NCI-H2196 (cell line): Measurements from ENCODE around the gene ZNF610.
A peak's percentile ranks its signal among the peaks of the same experiment; 100 is the strongest.
"Not testable (repeated sequence)": the region's sequence is repeated elsewhere in the genome, so short reads cannot be mapped to it uniquely, and the experiment has no call there.

Experiments
- DNase-seq: peaks from one replicate; lab custom pipeline; 2025; ENCODE audit not compliant: unreplicated experiment; lab: John Stamatoyannopoulos, UW

ZNF610 gene

GRCh38 chr19:52336117-52336790, at the start of gene ZNF610:
Gene ZNF610, plus strand, starts transcription at chr19:52336243. Its CDS starts 12,930 bp downstream, at chr19:52349173.
- DNase-seq: peak; percentile 81

GRCh38 chr19:52286256-52286655, 49.8 kb upstream of the ZNF610 start:
- DNase-seq: no peak

DNA sequence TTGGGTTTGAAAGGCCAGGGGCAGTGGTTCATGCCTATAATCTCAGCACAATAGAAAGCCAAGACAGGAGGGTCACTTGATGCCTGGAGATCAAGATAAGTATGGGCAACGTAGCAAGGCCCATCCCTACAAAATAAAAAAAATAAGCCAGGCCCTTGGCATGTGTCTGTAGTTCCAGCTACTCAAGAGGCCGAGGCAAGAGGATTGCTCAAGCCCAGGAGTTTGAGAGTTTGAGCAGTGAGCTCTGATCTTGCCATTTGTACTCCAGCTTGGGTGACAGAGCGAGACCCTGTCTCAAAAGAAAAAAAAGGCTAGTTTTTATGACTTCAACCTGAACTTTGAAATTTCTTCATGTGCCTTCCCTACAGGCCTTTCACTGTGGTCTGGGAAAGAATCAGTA, 44.3 kb upstream of the ZNF610 start:
- no peak for DNase-seq

DNA sequence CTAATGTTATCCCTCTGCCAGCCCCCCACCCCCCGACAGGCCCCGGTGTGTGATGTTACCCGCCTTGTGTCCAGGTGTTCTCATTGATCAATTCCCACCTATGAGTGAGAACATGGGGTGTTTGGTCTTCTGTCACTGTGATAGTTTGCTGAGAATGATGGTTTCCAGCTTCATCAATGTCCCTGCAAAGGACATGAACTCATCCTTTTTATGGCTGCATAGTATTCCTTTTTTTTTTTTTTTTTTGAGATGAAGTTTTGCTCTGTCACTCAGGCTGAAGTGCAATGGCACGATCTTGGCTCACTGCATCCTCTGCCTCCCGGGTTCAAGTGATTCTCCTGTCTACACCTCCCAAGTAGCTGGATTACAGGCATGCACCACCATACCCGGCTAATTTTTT, 43.1 kb upstream of the ZNF610 start:
- not testable (repeated sequence) for DNase-seq

DNA sequence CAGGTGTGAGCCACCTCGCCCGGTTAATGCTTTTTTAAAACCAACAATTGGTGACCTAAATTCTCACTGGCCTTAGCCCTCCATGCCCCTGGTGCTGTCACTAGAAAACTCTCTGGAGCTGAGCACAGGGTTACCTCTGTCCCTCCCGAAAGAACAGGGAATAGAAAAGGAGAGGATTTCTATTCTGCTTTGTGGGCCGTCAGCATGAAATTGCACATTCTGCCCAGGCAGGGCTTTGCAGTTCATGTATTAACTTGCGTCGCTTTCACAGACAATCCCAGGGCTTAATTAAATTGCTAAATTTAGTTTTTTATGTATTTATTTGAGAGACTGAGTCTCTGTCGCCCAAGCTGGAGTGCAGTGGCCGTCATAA, 39.7 kb upstream of the ZNF610 start:
- no peak for DNase-seq

DNA sequence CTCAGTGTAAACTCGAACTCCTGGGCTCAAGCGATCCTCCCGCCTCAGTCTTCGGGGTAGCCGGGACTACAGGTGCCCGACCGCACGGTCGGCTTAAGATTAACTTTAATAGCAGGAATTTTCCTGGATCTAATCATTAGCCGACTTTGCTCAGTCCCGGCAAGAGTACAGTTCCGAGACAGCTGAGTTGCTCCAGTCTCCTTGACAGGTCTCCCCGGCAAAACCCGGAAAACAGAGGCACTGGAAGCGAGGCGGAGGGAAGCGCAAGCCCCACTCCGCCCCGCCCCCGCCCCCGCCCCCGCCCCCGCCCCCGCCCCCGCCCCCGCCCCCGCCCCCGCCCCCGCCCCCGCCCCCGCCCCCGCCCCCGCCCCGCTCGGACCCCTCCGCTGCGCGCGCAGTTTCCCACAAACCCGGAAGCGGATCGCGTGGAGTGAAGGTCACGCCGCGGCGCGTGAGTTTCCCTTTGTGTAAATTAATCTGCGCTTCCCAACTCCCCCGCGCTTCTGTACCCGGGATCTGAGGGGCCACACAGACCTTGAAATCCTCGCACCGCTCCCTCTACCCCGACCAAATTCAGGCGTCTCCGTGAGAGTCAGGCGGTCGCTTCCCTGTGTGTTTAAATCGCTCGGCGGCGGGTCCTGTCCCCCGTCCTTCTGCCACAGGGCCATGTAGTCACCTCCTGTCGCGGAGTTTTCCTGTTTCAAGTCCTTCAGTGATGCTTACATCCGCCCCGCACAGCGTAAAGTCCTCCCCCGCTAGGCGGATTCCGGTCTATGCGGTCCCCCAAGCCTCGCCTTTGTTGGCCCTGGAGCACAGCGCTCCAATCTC, 39.1 kb upstream of the ZNF610 start, which contains the start of gene ZNF480:
TSS of gene ZNF480 (plus strand) at position 397 of the 828 bp plus-strand sequence. CDS start 3,244 bp downstream, outside the sequence.
- DNase-seq: peak; percentile 78

GRCh38 chr19:52297601-52298364, 38.3 kb upstream of the ZNF610 start:
- no peak for DNase-seq

DNA sequence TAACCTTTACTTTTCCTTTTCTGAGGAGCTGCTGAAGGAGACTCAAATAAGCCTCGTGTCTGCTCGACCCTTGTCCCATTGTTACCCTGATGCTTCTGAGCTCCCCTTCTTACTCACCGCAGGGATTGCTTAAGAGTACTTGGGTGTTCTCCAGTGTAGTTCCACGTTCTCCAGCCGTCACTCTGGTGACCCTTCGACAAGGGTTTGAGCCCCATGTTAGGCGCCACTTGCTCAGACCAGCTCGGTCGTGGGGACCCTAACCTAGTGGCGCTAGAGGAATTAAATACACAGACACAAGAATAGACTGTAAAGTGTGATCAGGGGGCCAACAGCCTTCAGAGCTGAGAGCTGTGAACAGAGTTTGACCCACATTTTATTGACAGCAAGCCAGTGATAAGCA, 28.8 kb upstream of the ZNF610 start:
- no peak for DNase-seq

DNA sequence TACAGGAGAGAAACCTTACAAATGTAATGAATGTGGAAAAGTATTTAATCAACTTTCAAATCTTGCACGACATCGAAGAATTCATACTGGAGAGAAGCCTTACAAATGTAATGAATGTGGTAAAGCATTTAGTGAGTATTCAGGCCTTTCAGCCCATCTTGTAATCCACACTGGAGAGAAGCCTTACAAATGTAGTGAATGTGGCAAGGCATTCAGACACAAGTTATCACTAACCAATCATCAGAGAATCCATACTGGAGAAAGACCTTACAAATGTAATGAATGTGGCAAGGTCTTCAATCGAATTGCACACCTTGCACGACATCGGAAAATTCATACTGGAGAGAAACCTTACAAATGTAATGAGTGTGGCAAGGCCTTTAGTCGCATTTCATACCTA, 13.6 kb upstream of the ZNF610 start:
- no peak for DNase-seq

DNA sequence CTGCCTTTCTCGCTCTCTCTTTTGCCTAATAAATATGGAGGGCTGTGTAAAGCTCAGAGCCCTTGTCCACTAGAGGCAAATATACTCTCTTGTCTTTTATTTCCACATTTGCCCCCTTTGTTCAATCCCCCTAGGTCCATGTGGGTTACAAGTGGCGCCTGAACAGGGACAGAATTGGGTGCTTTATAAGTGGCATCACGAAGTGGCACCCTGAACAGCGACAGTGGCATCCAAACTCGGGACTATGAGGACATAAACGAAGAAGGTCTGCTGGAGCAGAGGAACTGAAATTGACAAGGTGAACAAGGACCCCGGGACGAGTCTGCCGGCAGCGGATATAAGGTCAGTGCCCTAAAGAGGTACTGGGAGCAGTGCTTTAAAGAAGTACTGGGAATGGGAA, 4.3 kb upstream of the ZNF610 start:
- no peak for DNase-seq

GRCh38 chr19:52335768-52336116, 301 bp upstream of the ZNF610 start:
- no peak for DNase-seq

DNA sequence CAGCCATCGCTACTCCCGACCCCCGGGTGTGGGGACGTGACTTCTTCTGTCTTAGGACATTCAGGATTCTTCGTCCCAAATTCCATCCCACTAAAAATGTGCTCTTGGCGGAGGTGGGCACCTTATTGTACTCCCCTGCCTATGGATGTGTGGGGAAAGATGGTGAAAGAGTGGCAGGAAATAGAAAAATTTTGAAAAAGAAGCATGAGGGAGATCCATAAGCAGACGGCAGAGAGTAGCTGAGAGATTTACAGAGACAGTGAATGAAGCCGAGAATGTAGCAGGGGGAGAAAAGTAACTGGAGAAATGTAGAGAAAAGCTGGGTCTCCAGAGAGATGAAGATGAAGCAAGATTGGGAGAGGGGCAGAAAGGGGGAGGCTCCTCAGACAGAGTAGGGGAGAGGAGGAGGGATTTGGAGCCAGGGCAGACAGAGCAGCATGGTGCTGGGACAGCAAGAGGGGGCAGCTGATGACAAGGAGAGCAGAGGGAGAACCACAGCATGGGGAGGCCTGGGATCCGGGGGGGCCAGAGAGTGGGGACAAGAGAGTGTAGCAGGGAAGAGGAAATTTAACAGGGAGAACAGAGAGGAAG, 843 bp downstream of the ZNF610 start:
- DNase-seq: no peak

GRCh38 chr19:52339022-52339421, 3.0 kb downstream of the ZNF610 start:
- DNase-seq: not testable (repeated sequence)

- DNase-seq: peak; percentile 36
Measured at GRCh38 chr19:52343548-52343947, 7.5 kb downstream of the ZNF610 start.

DNA sequence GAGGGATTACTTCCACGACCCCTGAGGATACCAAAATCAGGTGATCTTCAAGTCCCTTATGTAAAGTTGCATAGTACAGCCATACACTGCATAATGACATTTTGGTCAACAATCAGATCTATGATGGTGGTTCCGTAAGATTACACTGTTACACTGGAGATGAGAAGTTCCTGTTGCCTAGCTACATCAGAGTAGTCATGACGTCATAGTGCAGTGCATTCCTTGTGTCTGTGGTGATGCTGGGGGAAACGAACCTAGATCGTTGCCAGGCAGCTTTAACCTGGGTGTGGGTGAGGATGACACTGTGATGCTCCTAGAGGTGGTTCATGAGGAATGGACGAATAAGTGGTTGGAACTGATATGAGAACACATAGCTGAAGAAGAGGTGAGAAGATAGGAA, 9.1 kb downstream of the ZNF610 start:
- DNase-seq: no peak

DNA sequence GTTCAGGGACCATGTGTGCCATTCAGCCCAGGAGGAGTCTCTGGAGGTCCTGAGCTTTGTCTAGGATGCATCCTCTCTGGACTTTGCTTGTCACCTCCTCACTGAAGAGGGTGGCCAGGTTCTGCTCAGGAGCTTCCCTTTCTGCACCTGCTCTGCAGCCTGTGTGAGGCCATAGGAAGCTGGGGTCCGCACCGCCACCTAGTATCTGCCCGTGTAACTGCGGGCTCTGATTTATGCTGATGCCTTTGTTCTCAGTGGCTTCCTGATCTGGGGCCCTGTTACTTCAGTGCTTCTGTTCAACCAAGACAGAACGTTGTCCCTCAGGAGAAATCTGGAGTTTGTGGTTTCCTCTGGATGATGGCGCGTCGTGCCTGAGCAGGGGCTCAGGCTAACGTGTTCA, 15.5 kb downstream of the ZNF610 start:
- DNase-seq: no peak

GRCh38 chr19:52366414-52366824, 30.4 kb downstream of the ZNF610 start:
- no peak for DNase-seq

DNA sequence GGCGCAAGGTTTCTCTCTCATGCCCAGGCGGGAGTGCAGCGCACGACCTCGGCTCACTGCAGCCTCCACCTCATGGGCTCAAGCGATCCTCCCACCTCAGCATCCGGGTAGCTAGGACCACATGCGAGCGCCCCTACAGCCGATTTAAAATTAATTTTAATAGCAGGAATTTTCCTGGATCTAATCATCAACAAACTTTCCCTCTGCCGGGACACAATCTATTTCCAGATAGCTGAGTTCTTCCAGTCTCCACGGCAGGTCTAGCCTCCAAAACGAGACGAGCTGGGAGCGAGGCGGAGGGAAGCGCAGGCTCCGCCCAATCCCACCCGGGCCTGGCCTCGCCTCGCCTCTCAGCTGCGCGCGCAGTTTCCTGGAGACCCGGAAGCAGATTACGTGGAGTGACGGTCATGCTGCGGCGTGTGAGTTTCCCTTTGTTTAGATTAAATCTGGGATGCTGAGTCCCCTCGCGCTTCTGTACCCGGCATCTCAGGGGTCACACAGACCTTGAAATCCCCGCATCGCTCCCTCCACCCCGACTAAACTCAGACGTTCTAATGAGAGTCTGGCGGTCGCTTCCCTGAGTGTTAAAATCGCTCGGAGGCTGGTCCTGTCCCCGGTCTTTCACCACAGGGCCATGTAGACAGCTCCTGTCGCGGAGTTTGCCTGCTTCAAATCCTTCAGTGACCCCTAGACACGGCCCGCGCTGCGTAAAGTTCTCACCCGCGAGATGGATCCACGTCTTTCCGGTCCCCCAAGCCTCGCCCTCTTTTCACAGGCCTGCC, 33.7 kb downstream of the ZNF610 start, which contains the start of gene ZNF880:
TSS of gene ZNF880 (plus strand) at position 365 of the 782 bp plus-strand sequence. CDS start at position 408, 43 bp downstream.
- peak; percentile 46 for DNase-seq

DNA sequence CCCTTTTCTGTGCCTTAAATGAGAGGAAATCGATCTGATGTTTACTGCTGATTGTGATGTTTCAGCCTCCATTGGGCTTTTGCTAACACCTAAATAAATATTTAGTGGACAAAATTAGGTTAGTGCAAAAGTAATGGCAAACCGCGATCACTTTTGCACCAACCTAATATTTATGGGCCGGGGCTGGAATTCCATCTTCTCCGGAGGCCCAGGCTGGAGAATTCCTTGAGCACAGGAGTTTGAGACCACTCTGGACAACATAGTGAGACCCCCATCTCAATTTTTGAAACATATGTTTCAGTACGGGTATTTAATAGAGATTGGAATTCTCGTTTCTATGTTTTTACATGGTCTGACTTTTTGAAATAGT, 34.3 kb downstream of the ZNF610 start:
- DNase-seq: no peak

DNA sequence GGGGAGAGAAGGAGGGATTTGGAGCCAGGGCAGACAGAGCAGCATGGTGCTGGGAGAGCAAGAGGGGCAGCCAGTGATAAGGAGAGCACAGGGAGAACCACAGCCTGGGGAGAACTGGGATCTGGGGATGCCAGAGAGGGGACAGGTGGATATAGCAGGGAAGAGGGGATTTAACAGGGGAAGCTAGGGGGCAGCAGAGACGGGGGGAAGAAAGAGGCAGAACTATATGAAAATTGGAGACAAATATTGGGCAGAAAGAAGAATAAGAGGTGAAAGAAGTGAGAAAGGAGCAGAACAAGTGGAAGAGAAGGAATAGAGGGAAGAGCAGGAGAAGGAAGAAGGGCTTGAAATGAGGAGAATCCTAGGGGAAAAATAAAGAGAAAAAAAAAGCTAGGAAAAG, 55.1 kb downstream of the ZNF610 start:
- DNase-seq: no peak
